ENCODE measurements around the gene MYO9A.

Gene MYO9A

GRCh38 chr15:71782422-71783165, 335.4 kb downstream of the MYO9A start:
- DNase-seq = no peak
- H3K4me1 ChIP-seq (ENCODE audit: control insufficient read depth, insufficient read depth, low read length, poor library complexity, severe bottlenecking) = no peaks in the 10 kb centered on the region
- H3K9me3 ChIP-seq (ENCODE audit: control insufficient read depth, low read length) = no peaks in the 10 kb centered on the region
- no peak overlapping the region for H3K4me3 ChIP-seq (ENCODE audit: insufficient read depth, low read depth, low read length, poor library complexity, severe bottlenecking)
- no peaks in the 10 kb centered on the region for H3K27me3 ChIP-seq (replicated peaks; ENCODE audit: control insufficient read depth, insufficient read depth, low read length, poor library complexity, severe bottlenecking)
- no peaks in the 10 kb centered on the region for H3K36me3 ChIP-seq (ENCODE audit: control insufficient read depth, insufficient read depth, low read length)
- no peak overlapping the region for H3K27ac ChIP-seq (ENCODE audit: insufficient read depth, low read length, poor library complexity, severe bottlenecking)

GRCh38 chr15:71781965-71782265, 336.0 kb downstream of the MYO9A start:
- Histone ChIP-seq H3K27ac (ENCODE audit: insufficient read depth, low read length, poor library complexity, severe bottlenecking) (no peak overlapping the region), H3K27me3 (replicated peaks; ENCODE audit: control insufficient read depth, insufficient read depth, low read length, poor library complexity, severe bottlenecking) (no peaks in the 10 kb centered on the region), H3K9me3 (ENCODE audit: control insufficient read depth, low read length) (no peaks in the 10 kb centered on the region), H3K4me1 (ENCODE audit: control insufficient read depth, insufficient read depth, low read length, poor library complexity, severe bottlenecking) (no peaks in the 10 kb centered on the region), H3K4me3 (ENCODE audit: insufficient read depth, low read depth, low read length, poor library complexity, severe bottlenecking) (no peak overlapping the region), H3K36me3 (ENCODE audit: control insufficient read depth, insufficient read depth, low read length) (no peaks in the 10 kb centered on the region)
- DNase-seq = no peak

DNA sequence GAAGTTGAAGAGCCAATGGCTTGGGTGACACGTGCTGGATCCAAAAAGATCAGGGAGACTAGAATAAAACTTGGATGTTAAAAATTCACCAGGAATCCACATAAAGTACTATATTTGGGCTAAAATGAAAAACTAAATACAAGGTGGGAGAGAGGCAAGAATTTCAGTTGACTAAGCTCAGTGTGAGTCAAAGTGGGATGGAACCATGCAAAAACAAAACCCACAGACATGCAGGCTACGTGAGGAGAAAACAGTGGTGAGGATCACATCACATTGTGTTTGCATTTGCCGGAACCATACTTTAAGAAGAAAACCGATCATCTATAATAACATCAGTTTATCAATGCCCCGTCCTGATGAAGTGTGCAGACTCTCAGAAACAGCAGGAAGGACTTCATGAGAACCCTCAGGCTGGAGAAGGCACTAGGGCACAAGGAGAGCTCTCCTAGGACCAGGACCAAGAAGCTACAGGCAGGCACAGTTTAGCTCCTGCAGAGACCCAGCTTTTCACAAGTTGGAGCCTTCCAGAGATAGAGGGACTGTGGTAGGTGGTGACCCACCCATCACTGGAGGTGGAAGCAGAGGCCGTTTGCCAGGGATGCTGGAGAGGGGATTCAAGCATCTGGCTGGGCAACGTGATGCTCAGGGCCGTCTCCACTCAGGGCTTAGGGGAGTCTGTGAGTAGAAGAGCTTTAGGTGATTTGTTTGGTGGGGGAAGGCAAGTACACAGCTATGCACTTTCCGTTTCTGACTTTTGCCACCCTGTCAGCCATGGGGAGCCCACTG, 336.6 kb downstream of the MYO9A start:
- no peaks in the 10 kb centered on the region for H3K27me3 ChIP-seq (replicated peaks; ENCODE audit: control insufficient read depth, insufficient read depth, low read length, poor library complexity, severe bottlenecking)
- no peaks in the 10 kb centered on the region for H3K36me3 ChIP-seq (ENCODE audit: control insufficient read depth, insufficient read depth, low read length)
- DNase-seq = no peak
- no peaks in the 10 kb centered on the region for H3K4me1 ChIP-seq (ENCODE audit: control insufficient read depth, insufficient read depth, low read length, poor library complexity, severe bottlenecking)
- H3K4me3 ChIP-seq (ENCODE audit: insufficient read depth, low read depth, low read length, poor library complexity, severe bottlenecking) = no peak overlapping the region
- H3K27ac ChIP-seq (ENCODE audit: insufficient read depth, low read length, poor library complexity, severe bottlenecking) = no peak overlapping the region
- H3K9me3 ChIP-seq (ENCODE audit: control insufficient read depth, low read length) = no peaks in the 10 kb centered on the region

- Histone ChIP-seq H3K4me1 (ENCODE audit: control insufficient read depth, insufficient read depth, low read length, poor library complexity, severe bottlenecking) (no peaks in the 10 kb centered on the region), H3K9me3 (ENCODE audit: control insufficient read depth, low read length) (no peaks in the 10 kb centered on the region), H3K27ac (ENCODE audit: insufficient read depth, low read length, poor library complexity, severe bottlenecking) (no peak overlapping the region), H3K27me3 (replicated peaks; ENCODE audit: control insufficient read depth, insufficient read depth, low read length, poor library complexity, severe bottlenecking) (no peaks in the 10 kb centered on the region), H3K36me3 (ENCODE audit: control insufficient read depth, insufficient read depth, low read length) (no peaks in the 10 kb centered on the region), H3K4me3 (ENCODE audit: insufficient read depth, low read depth, low read length, poor library complexity, severe bottlenecking) (no peak overlapping the region)
- no peak for DNase-seq
Observed at GRCh38 chr15:71780115-71780976, 337.6 kb downstream of the MYO9A start.

DNA sequence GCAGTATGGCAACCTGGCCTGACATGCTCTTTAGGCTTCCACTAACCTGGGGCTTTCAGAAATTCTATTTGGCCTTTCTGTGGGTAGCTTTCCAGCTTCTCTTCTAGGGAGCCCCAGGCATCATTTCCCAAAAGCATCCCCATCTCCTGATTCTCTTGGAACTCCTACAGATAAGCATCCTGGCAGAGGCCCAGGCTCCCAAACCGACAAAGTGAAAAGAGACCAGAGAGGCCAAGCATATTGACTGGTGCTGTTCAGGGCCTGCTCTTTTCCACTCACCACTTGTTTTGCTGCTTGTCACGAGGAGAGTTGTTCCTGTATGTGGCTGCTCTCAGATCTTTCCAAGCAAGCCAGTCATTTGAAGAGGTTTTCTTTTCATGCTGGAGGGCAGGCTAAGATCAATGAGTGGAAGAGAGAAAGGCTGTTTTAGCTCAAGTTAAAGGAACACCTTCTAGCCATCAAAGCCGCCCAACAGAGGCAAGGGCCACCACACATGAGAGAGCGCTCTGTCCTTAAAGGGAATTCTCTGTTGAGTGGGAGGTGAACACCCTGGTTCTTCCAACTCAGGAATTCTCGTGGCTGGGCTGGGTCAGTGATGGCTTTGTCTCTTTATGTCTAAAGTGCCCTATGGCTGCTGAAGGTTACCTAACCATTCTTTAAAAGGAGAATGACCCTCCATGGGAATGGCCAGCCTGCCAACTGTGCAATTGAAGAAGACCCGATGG, 338.7 kb downstream of the MYO9A start:
- DNase-seq = no peak
- Histone ChIP-seq H3K36me3 (ENCODE audit: control insufficient read depth, insufficient read depth, low read length) (no peaks in the 10 kb centered on the region), H3K27me3 (replicated peaks; ENCODE audit: control insufficient read depth, insufficient read depth, low read length, poor library complexity, severe bottlenecking) (no peaks in the 10 kb centered on the region), H3K27ac (ENCODE audit: insufficient read depth, low read length, poor library complexity, severe bottlenecking) (no peak overlapping the region), H3K4me1 (ENCODE audit: control insufficient read depth, insufficient read depth, low read length, poor library complexity, severe bottlenecking) (no peaks in the 10 kb centered on the region), H3K9me3 (ENCODE audit: control insufficient read depth, low read length) (no peaks in the 10 kb centered on the region), H3K4me3 (ENCODE audit: insufficient read depth, low read depth, low read length, poor library complexity, severe bottlenecking) (no peak overlapping the region)

GRCh38 chr15:71777216-71777943, 340.6 kb downstream of the MYO9A start:
- no peaks in the 10 kb centered on the region for H3K36me3 ChIP-seq (ENCODE audit: control insufficient read depth, insufficient read depth, low read length)
- DNase-seq = no peak
- H3K4me3 ChIP-seq (ENCODE audit: insufficient read depth, low read depth, low read length, poor library complexity, severe bottlenecking) = no peak overlapping the region
- no peak overlapping the region for H3K27ac ChIP-seq (ENCODE audit: insufficient read depth, low read length, poor library complexity, severe bottlenecking)
- no peaks in the 10 kb centered on the region for H3K4me1 ChIP-seq (ENCODE audit: control insufficient read depth, insufficient read depth, low read length, poor library complexity, severe bottlenecking)
- no peaks in the 10 kb centered on the region for H3K27me3 ChIP-seq (replicated peaks; ENCODE audit: control insufficient read depth, insufficient read depth, low read length, poor library complexity, severe bottlenecking)
- H3K9me3 ChIP-seq (ENCODE audit: control insufficient read depth, low read length) = no peaks in the 10 kb centered on the region

DNA sequence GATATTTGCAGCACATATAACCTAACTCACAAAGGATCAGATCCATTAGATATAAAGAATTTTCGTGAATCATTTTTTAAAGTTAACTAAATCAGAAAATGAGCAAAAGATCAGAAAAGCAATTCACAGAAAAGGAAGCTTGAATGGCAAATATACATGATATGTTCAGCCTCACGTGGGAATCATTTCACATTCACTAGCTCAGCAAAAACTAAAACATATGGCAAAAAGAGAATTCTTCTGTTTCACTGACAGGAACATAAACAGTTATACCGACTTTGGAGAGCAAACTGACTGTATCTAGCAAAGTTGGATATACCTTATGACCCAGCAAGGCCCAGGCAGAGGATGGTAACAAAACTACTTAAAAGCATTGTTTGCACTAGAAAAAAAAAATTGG, 341.6 kb downstream of the MYO9A start:
- H3K4me3 ChIP-seq (ENCODE audit: insufficient read depth, low read depth, low read length, poor library complexity, severe bottlenecking) = no peak overlapping the region
- H3K27ac ChIP-seq (ENCODE audit: insufficient read depth, low read length, poor library complexity, severe bottlenecking) = no peak overlapping the region
- no peak for DNase-seq
- no peaks in the 10 kb centered on the region for H3K9me3 ChIP-seq (ENCODE audit: control insufficient read depth, low read length)
- H3K36me3 ChIP-seq (ENCODE audit: control insufficient read depth, insufficient read depth, low read length) = no peaks in the 10 kb centered on the region
- H3K4me1 ChIP-seq (ENCODE audit: control insufficient read depth, insufficient read depth, low read length, poor library complexity, severe bottlenecking) = no peaks in the 10 kb centered on the region
- no peaks in the 10 kb centered on the region for H3K27me3 ChIP-seq (replicated peaks; ENCODE audit: control insufficient read depth, insufficient read depth, low read length, poor library complexity, severe bottlenecking)

GRCh38 chr15:71775856-71776255, 342.1 kb downstream of the MYO9A start:
- no peaks in the 10 kb centered on the region for H3K4me1 ChIP-seq (ENCODE audit: control insufficient read depth, insufficient read depth, low read length, poor library complexity, severe bottlenecking)
- no peak overlapping the region for H3K4me3 ChIP-seq (ENCODE audit: insufficient read depth, low read depth, low read length, poor library complexity, severe bottlenecking)
- H3K27me3 ChIP-seq (replicated peaks; ENCODE audit: control insufficient read depth, insufficient read depth, low read length, poor library complexity, severe bottlenecking) = no peaks in the 10 kb centered on the region
- no peaks in the 10 kb centered on the region for H3K36me3 ChIP-seq (ENCODE audit: control insufficient read depth, insufficient read depth, low read length)
- H3K9me3 ChIP-seq (ENCODE audit: control insufficient read depth, low read length) = no peaks in the 10 kb centered on the region
- no peak for DNase-seq
- no peak overlapping the region for H3K27ac ChIP-seq (ENCODE audit: insufficient read depth, low read length, poor library complexity, severe bottlenecking)

DNA sequence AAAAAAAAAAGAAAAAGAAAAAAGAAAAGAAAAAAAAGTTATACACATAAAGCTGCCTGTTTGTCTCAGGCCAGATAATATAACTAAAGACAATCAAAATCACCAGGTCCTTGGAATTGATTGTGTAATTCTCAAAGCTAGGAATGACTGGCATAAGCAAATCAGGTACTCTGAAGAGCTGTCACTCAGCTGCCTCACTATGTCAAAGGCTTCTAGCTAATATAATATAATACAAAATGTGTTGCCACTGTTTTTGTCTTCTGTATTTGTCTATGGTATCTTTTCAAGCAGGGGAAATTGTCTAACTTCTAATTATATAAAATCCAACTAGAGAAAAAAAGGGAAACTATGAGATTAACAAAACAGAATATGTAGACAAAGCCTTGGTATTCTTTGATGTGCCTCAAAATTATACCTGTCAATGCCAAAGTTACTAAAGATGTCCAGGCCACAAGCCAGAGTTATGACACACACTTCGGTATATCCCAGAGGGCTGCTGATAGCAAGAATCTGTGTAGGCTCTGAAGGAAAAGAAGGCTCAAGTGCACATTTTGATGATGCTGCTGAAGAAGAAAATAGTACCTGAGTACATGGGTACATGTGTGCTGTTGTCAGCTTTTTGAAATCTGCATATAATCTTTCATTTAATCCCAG, 344.6 kb downstream of the MYO9A start:
- no peak overlapping the region for H3K27ac ChIP-seq (ENCODE audit: insufficient read depth, low read length, poor library complexity, severe bottlenecking)
- no peak for DNase-seq
- no peaks in the 10 kb centered on the region for H3K4me1 ChIP-seq (ENCODE audit: control insufficient read depth, insufficient read depth, low read length, poor library complexity, severe bottlenecking)
- no peaks in the 10 kb centered on the region for H3K9me3 ChIP-seq (ENCODE audit: control insufficient read depth, low read length)
- no peaks in the 10 kb centered on the region for H3K27me3 ChIP-seq (replicated peaks; ENCODE audit: control insufficient read depth, insufficient read depth, low read length, poor library complexity, severe bottlenecking)
- no peak overlapping the region for H3K4me3 ChIP-seq (ENCODE audit: insufficient read depth, low read depth, low read length, poor library complexity, severe bottlenecking)
- H3K36me3 ChIP-seq (ENCODE audit: control insufficient read depth, insufficient read depth, low read length) = no peaks in the 10 kb centered on the region

All from effector memory CD4-positive, alpha-beta T cell (primary cell).